Measurements from ENCODE around the gene ARPC5L. TPM values are rescaled to one million over a fixed set of nuclear protein-coding genes. Genes with fewer than 3 reads are reported as not detected.

ARPC5L gene
- total RNA-seq, 1 experiment from 2014 or later, result 47.2 TPM

- Mint-ChIP-seq H3K27me3 (ENCODE audit: low read depth) (no peaks in the 10 kb centered on the region), H3K27ac (peak overlapping the region; percentile 51), H3K4me1 (peaks cover 3% of the 10 kb centered on the region; the same call in 1 of the 2 replicates), H3K36me3 (no peaks in the 10 kb centered on the region), H3K9me3 (peaks cover 3% of the 10 kb centered on the region; the same call in 1 of the 2 replicates), H3K4me3 (no peak overlapping the region)
- ATAC-seq (peak; percentile 90), DNase-seq (ENCODE audit: low spot score) (peak; percentile 74)
- TF ChIP-seq ZNF121 (CRISPR knock-in tag; IDR thresholded peaks at IDR 0.05) (0 out of 2 replicates have a peak, but pooled peaks have one; percentile 1), CTCF (IDR thresholded peaks at IDR 0.05) (peak; percentile 70), SMAD3 (CRISPR knock-in tag; IDR thresholded peaks at IDR 0.05; ENCODE audit: borderline replicate concordance) (no peak)
- ChIA-PET POLR2A (interaction anchor here (1.0 to 1.7 kb wide), 5 partner anchors 17 to 68 kb away, joined by 3 to 7 read pairs (median 4); partner anchors contain the start of gene NR6A1), CTCF (interaction anchor here (0.6 to 12.7 kb wide), 38 partner anchors 9 to 464 kb away, joined by 3 to 323 read pairs (median 6); partner anchors contain the start of genes ARPC5L, NR6A1, OLFML2A and RPL35)
These were observed 22.2 kb upstream of the ARPC5L start for GRCh38 chr9:124839612-124840299.

- no peaks in the 10 kb centered on the region for H3K27me3 Mint-ChIP-seq (ENCODE audit: low read depth)
- no peak overlapping the region for H3K4me3 Mint-ChIP-seq
- peaks cover 3% of the 10 kb centered on the region; the same call in 1 of the 2 replicates for H3K9me3 Mint-ChIP-seq
- peak; percentile 61 for DNase-seq (ENCODE audit: low spot score)
- CTCF ChIA-PET, result interaction anchor here (0.6 to 12.7 kb wide), 41 partner anchors 10 to 465 kb away, joined by 3 to 323 read pairs (median 5); partner anchors contain the start of genes ARPC5L, NR6A1, OLFML2A and RPL35
- H3K27ac Mint-ChIP-seq, result no peak overlapping the region
- peak; percentile 15 for ATAC-seq
- H3K36me3 Mint-ChIP-seq, result no peaks in the 10 kb centered on the region
- H3K4me1 Mint-ChIP-seq, result peaks cover 3% of the 10 kb centered on the region; the same call in 1 of the 2 replicates
- POLR2A ChIA-PET, result interaction anchor here (0.6 to 1.7 kb wide), 7 partner anchors 16 to 69 kb away, joined by 3 to 7 read pairs (median 6); partner anchors contain the start of genes NR6A1 and OLFML2A
- no peak for TF ChIP-seq ZNF138 (CRISPR knock-in tag; conservative IDR thresholded peaks at IDR 0.05)
- TF ChIP-seq OVOL2 (CRISPR knock-in tag; IDR thresholded peaks at IDR 0.05; ENCODE audit: borderline replicate concordance), result no peak
- TF ChIP-seq SOX15 (CRISPR knock-in tag; IDR thresholded peaks at IDR 0.05), result no peak
- no peak for TF ChIP-seq ATF6 (CRISPR knock-in tag; IDR thresholded peaks at IDR 0.05)
- TF ChIP-seq HMGXB4 (CRISPR knock-in tag; IDR thresholded peaks at IDR 0.05), result no peak
- TF ChIP-seq PREB (CRISPR knock-in tag; IDR thresholded peaks at IDR 0.05; ENCODE audit: borderline replicate concordance), result no peak
- no peak for TF ChIP-seq NR3C1 (CRISPR knock-in tag; conservative IDR thresholded peaks at IDR 0.05; ENCODE audit: low read depth)
- no peak for TF ChIP-seq NFATC4 (CRISPR knock-in tag; IDR thresholded peaks at IDR 0.05)
- TF ChIP-seq ZNF425 (CRISPR knock-in tag; conservative IDR thresholded peaks at IDR 0.05), result no peak
- no peak for TF ChIP-seq RELA (CRISPR knock-in tag; IDR thresholded peaks at IDR 0.05; ENCODE audit: borderline replicate concordance)
- TF ChIP-seq MLX (CRISPR knock-in tag; IDR thresholded peaks at IDR 0.05), result no peak
- TF ChIP-seq PRRX2 (CRISPR knock-in tag; IDR thresholded peaks at IDR 0.05), result no peak
- TF ChIP-seq ZNF121 (CRISPR knock-in tag; IDR thresholded peaks at IDR 0.05), result no peak
- TF ChIP-seq STAT6 (CRISPR knock-in tag; conservative IDR thresholded peaks at IDR 0.05; ENCODE audit: low read depth), result no peak
- TF ChIP-seq USF1 (CRISPR knock-in tag; IDR thresholded peaks at IDR 0.05), result no peak
- TF ChIP-seq GRHL2 (CRISPR knock-in tag; IDR thresholded peaks at IDR 0.05; ENCODE audit: insufficient replicate concordance, severe bottlenecking), result no peak
These were observed 21.6 kb upstream of the ARPC5L start for GRCh38 chr9:124840300-124840833.
